Breast epithelium (tissue), 4 donors: ENCODE measurements around the gene HIP1. TPM values are rescaled to one million over a fixed set of nuclear protein-coding genes. Genes with fewer than 3 reads are reported as not detected.
"Not testable (repeated sequence)": the region's sequence is repeated elsewhere in the genome, so short reads cannot be mapped to it uniquely, and the experiment has no call there.

Experiments used
- DNase-seq, 2 donors: peaks; one replicate each; pipeline ENCODE4 v3.0.0-alpha.2; 2019; ENCODE audit warnings: low spot score in 2 of 2
- H3K27ac ChIP-seq, 2 donors: fragments of 200-600 bp; sonication (generic) in 1 of 2; one replicate each; pipeline ENCODE4 v1.5.1; 2016 to 2019; ENCODE audit warnings: mild to moderate bottlenecking in 1 of 2
- H3K27me3 ChIP-seq, 2 donors: fragments of 200-600 bp; sonication (generic) in 1 of 2; one replicate each; pipeline versions ENCODE4 v1.5.1 to v1.6.0; 2017 to 2019; ENCODE audit warnings: control low read depth in 1 of 2, mild to moderate bottlenecking in 1 of 2
- H3K36me3 ChIP-seq: fragments of 200-600 bp; one replicate; pipeline ENCODE4 v1.5.1; 2019
- H3K4me1 ChIP-seq, 2 donors: fragments of 200-600 bp; sonication (generic); one replicate each; pipeline ENCODE4 v1.5.1; 2016 to 2019; ENCODE audit warnings: control low read depth in 1 of 2
- H3K4me3 ChIP-seq, 3 donors: fragments of 200-600 bp; sonication (generic); 1 replicate in 2 of 3; 2 replicates in 1 of 3; pipeline ENCODE4 v1.5.1; 2016 to 2019; ENCODE audit warnings: mild to moderate bottlenecking in 3 of 3, moderate library complexity in 2 of 3
- H3K9me3 ChIP-seq, 2 donors: fragments of 200-600 bp; sonication (generic) in 1 of 2; one replicate each; pipeline ENCODE4 v1.5.1; 2016 to 2019; ENCODE audit warnings: control low read depth in 1 of 2
- POLR2A ChIP-seq: fragments of 450-650 bp; IDR thresholded peaks from one replicate; pipeline ENCODE4 v1.6.1; 2016; ENCODE audit warnings: antibody characterized with exemption, mild to moderate bottlenecking, moderate library complexity
- POLR2AphosphoS5 ChIP-seq, 3 donors: sonication (generic); formaldehyde crosslinking; IDR thresholded peaks; one replicate each; pipeline ENCODE4 v1.6.1; 2017; ENCODE audit warnings: antibody characterized with exemption in 3 of 3
- intact Hi-C: fragments of 100-400 bp; cut with DNase I; formaldehyde crosslinking; loops from one replicate; pipeline ENCODE4 v1.15.1; 2023; ENCODE audit warnings: low total_unique reads
- total RNA-seq, 3 donors: library from RNA; depleted of rRNA; stranded (reverse); fragments of >200 nt; gene quantifications; one replicate each; pipeline ENCODE4 v1.1.0, GENCODE V29; 2016
- TF ChIP-seq, protein P1 (sequence below), 3 donors: fragments of 450-650 bp; IDR thresholded peaks; one replicate each; pipeline ENCODE4 v1.5.1; 2016 to 2017; ENCODE audit warnings: antibody characterized with exemption in 3 of 3, mild to moderate bottlenecking in 3 of 3, moderate library complexity in 3 of 3

The HIP1 gene
- total RNA-seq, 3 donors from 2014 or later: 20.6 to 24.6 (median 23.8) TPM

DNA sequence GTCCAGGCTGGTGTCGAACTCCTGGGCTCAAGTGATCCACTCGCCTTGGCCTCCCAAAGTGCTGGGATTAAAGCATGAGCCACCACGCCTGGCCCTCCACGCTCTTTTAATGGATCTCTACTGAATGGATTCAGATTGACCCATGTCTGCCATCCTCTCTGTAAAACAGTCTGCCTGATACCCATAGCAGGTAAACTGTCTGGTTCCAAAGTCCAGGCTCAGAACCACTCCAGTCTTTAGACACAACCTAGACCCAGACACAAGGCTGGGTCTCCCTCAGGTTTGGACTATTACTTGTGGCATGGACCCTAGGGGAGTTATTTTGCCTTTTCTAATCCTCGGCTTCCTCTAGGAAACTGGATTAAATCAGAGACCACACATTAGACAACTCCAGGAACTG, 19.1 kb downstream of the HIP1 start:
- Histone ChIP-seq H3K27ac (no peak overlapping the region), H3K27me3 (no peaks in the 10 kb centered on the region), H3K9me3 (no peaks in the 10 kb centered on the region), H3K4me3 (no peak overlapping the region), H3K4me1 (no peaks in the 10 kb centered on the region), H3K36me3 (no peaks in the 10 kb centered on the region)
- TF ChIP-seq POLR2A (no peak), POLR2AphosphoS5 (IDR thresholded peaks at IDR 0.05) (no peak)
- no peak for DNase-seq
- intact Hi-C loops: no loop called here

DNA sequence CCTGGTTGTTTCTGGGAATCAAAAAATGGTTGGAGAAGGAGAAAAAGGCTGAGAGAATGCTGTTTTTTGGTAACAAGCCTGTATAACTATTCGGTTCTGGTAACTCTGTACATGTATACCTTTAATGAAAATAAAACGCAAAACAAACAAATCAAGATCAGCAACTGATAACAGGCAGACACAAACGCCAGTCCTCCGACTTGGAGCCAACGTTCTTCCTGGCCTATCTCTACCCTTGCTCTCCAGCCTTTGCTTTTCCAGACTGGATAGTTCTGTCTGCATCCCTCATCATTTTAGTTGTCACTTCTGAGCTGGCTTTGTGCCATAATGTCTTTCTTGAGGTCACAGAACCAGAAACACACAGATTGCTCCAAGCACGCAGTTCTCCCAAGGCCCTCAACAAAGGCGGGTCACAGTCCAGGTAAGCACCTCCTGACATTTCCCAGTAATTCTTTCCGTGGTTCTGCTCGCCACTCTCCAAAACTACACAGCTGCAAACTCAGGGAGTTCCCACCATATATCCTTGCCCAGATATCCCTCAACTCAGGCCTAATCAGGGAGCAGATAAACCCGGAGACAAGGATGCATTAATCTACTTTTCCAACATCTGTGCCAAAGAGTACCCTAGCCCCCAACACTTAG, 20.2 kb downstream of the HIP1 start:
- Histone ChIP-seq H3K27me3 (no peaks in the 10 kb centered on the region), H3K4me3 (no peak overlapping the region), H3K27ac (no peak overlapping the region), H3K9me3 (no peaks in the 10 kb centered on the region), H3K36me3 (no peaks in the 10 kb centered on the region), H3K4me1 (no peaks in the 10 kb centered on the region)
- DNase-seq: no peak
- intact Hi-C loops: no loop called here
- TF ChIP-seq, protein P1, sequence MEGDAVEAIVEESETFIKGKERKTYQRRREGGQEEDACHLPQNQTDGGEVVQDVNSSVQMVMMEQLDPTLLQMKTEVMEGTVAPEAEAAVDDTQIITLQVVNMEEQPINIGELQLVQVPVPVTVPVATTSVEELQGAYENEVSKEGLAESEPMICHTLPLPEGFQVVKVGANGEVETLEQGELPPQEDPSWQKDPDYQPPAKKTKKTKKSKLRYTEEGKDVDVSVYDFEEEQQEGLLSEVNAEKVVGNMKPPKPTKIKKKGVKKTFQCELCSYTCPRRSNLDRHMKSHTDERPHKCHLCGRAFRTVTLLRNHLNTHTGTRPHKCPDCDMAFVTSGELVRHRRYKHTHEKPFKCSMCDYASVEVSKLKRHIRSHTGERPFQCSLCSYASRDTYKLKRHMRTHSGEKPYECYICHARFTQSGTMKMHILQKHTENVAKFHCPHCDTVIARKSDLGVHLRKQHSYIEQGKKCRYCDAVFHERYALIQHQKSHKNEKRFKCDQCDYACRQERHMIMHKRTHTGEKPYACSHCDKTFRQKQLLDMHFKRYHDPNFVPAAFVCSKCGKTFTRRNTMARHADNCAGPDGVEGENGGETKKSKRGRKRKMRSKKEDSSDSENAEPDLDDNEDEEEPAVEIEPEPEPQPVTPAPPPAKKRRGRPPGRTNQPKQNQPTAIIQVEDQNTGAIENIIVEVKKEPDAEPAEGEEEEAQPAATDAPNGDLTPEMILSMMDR (IDR thresholded peaks at IDR 0.05): no peak
- TF ChIP-seq POLR2AphosphoS5 (IDR thresholded peaks at IDR 0.05) (no peak), POLR2A (no peak)

- intact Hi-C loops, H3K4me1 ChIP-seq, H3K36me3 ChIP-seq, H3K27me3 ChIP-seq, H3K4me3 ChIP-seq, H3K9me3 ChIP-seq, H3K27ac ChIP-seq, DNase-seq: not testable (repeated sequence)
Measured at GRCh38 chr7:75717746-75718145, 21.0 kb downstream of the HIP1 start.

GRCh38 chr7:75716992-75717626, 21.6 kb downstream of the HIP1 start:
- no peaks in the 10 kb centered on the region for H3K36me3 ChIP-seq
- DNase-seq: no peak
- H3K4me1 ChIP-seq: no peaks in the 10 kb centered on the region
- no peak overlapping the region for H3K27ac ChIP-seq
- no peaks in the 10 kb centered on the region for H3K27me3 ChIP-seq
- H3K9me3 ChIP-seq: no peaks in the 10 kb centered on the region
- H3K4me3 ChIP-seq: no peak overlapping the region
- TF ChIP-seq POLR2A (no peak), POLR2AphosphoS5 (IDR thresholded peaks at IDR 0.05) (no peak)
- TF ChIP-seq, protein P1 (IDR thresholded peaks at IDR 0.05): no peak
- intact Hi-C loops: no loop called here

DNA sequence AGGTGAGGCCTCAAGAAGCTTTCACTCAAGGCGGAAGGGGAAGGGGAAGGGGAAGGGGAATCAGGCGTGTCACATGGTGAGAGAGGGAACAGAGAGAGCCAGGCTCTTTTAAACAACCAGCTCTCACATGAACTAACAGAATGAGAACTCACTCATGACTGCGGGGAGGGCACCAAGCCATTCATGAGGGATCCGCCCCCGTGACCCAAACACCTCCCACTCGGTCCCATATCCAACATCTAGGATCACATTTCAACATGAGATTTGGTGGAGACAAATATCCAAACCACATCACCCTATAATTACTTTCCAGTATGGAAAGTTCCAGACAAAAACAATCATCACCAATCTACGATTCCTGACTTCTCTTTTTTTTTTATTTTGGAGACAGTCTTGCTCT, 22.9 kb downstream of the HIP1 start:
- H3K4me3 ChIP-seq: no peak overlapping the region
- TF ChIP-seq POLR2AphosphoS5 (IDR thresholded peaks at IDR 0.05) (no peak), POLR2A (no peak)
- TF ChIP-seq, protein P1 (IDR thresholded peaks at IDR 0.05): no peak
- H3K27me3 ChIP-seq: no peaks in the 10 kb centered on the region
- no peaks in the 10 kb centered on the region for H3K36me3 ChIP-seq
- DNase-seq: no peak
- H3K4me1 ChIP-seq: no peaks in the 10 kb centered on the region
- intact Hi-C loops: no loop called here
- peaks cover 0 to 9% of the 10 kb centered on the region in 2 donors for H3K9me3 ChIP-seq
- H3K27ac ChIP-seq: no peak overlapping the region

DNA sequence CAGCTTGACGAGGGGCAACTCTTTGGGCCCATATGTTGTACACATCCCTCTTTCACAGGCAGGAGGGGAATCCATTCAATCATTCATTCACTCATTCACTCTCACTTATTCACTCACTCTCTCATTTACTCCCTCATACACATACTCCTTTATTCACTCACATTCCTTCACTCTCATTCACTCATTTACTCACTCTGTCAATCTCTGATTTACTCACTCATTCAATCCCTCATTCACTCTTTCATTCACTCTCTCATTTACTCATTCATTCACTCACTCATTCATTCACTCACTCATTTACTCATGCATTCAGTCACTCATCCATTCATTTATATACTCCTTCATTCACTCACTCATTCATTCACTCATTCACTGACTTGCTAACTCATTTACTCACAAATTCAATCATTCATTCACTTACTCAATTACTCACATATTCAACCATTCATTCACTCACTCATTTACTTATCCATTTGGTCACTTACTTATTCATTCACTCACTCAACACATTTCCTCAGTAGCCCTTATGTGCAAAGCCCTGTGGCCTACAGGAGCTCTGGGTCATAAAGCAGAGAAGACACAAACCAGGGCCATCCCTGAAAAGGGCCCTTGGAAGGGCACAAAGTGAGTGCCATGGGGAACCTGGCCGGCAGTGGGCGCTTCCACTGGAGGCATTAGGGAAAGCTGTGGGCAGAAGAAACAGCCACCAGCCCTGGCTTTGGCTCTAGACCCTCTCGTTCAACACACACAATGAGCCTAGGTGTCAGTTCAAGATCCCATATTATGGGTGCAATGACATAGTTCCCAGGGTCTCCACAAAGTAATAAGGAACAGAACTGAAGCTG, 26.0 kb downstream of the HIP1 start:
- Histone ChIP-seq H3K4me3 (no peak overlapping the region), H3K9me3 (peaks cover 12 to 26% of the 10 kb centered on the region in 2 donors), H3K4me1 (no peaks in the 10 kb centered on the region), H3K27me3 (no peaks in the 10 kb centered on the region), H3K27ac (peak overlapping the region in 1 of 2 donors; percentile 36), H3K36me3 (no peaks in the 10 kb centered on the region)
- intact Hi-C loops: no loop called here
- no peak for DNase-seq
- TF ChIP-seq, protein P1 (IDR thresholded peaks at IDR 0.05): no peak
- TF ChIP-seq POLR2A (no peak), POLR2AphosphoS5 (IDR thresholded peaks at IDR 0.05) (no peak)
